Mucosa of descending colon (tissue), 3 donors: ENCODE measurements around the gene NGDN. TPM values are rescaled to one million over a fixed set of nuclear protein-coding genes. Genes with fewer than 3 reads are reported as not detected.

Experiments used
- ATAC-seq: fragments of 200-7000 bp; cut with Tn5 transposase; one replicate; pipeline ENCODE4 v1.9.1; 2020; ENCODE audit warnings: mild to moderate bottlenecking, moderate library complexity
- DNase-seq, 3 donors: peaks; one replicate each; pipeline ENCODE4 v3.0.0-alpha.2; 2020
- H3K36me3 ChIP-seq: fragments of 200-600 bp; one replicate; pipeline ENCODE4 v1.8.0; 2021; ENCODE audit warnings: low read depth, mild to moderate bottlenecking
- H3K4me1 ChIP-seq: fragments of 200-600 bp; one replicate; pipeline ENCODE4 v1.8.0; 2021; ENCODE audit warnings: low read depth, mild to moderate bottlenecking
- H3K4me3 ChIP-seq: fragments of 200-600 bp; one replicate; pipeline ENCODE4 v1.8.0; 2021; ENCODE audit warnings: mild to moderate bottlenecking
- H3K9me3 ChIP-seq: fragments of 200-600 bp; one replicate; pipeline ENCODE4 v1.8.0; 2021; ENCODE audit warnings: mild to moderate bottlenecking
- intact Hi-C, 2 donors: fragments of 100-400 bp; cut with DNase I in 1 of 2; cut with micrococcal nuclease in 1 of 2; formaldehyde crosslinking; loops; one replicate each; pipeline versions ENCODE4 v1.11.0 to v1.11.1; 2022; cut with DNase I, micrococcal nuclease
- total RNA-seq, 3 donors: library from RNA; stranded (reverse); fragmentation: NEBNext Ultra II Directional in 2 of 3; extraction: Animal tissue kit (Norgen Biotek cat#: 25700) in 2 of 3; gene quantifications; one replicate each; pipeline versions ENCODE4 v1.2.1 to v1.2.4, GENCODE V29; 2021 to 2023
- TF ChIP-seq, protein P1 (sequence below): fragments of 200-600 bp; IDR thresholded peaks from one replicate; pipeline ENCODE4 v1.8.0; 2022; ENCODE audit warnings: antibody characterized with exemption, mild to moderate bottlenecking
- donor health status: DM: no; HTN: no; CAD: no; lungs with moderate emphysema.
- donor health status: DM: no; HTN: no; CAD: no.
- donor health status: DM: no; HTN: yes; CAD: no.

NGDN gene
- total RNA-seq, 3 donors from 2014 or later, result 29.1 to 35.3 (median 29.9) TPM

- peak in 1 of 3 donors; percentile 71 for DNase-seq
- ATAC-seq, result peak; percentile 100
- Histone ChIP-seq H3K9me3 (no peaks in the 10 kb centered on the region), H3K36me3 (no peaks in the 10 kb centered on the region), H3K4me3 (no peak overlapping the region), H3K4me1 (peaks cover 6% of the 10 kb centered on the region)
- TF ChIP-seq, protein P1, sequence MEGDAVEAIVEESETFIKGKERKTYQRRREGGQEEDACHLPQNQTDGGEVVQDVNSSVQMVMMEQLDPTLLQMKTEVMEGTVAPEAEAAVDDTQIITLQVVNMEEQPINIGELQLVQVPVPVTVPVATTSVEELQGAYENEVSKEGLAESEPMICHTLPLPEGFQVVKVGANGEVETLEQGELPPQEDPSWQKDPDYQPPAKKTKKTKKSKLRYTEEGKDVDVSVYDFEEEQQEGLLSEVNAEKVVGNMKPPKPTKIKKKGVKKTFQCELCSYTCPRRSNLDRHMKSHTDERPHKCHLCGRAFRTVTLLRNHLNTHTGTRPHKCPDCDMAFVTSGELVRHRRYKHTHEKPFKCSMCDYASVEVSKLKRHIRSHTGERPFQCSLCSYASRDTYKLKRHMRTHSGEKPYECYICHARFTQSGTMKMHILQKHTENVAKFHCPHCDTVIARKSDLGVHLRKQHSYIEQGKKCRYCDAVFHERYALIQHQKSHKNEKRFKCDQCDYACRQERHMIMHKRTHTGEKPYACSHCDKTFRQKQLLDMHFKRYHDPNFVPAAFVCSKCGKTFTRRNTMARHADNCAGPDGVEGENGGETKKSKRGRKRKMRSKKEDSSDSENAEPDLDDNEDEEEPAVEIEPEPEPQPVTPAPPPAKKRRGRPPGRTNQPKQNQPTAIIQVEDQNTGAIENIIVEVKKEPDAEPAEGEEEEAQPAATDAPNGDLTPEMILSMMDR, result no peak
- intact Hi-C loops, result no loop called here
Measured at GRCh38 chr14:23457587-23458445, 11.7 kb upstream of the NGDN start.

- Histone ChIP-seq H3K36me3 (no peaks in the 10 kb centered on the region), H3K9me3 (no peaks in the 10 kb centered on the region), H3K4me3 (no peak overlapping the region), H3K4me1 (peaks cover 6% of the 10 kb centered on the region)
- no peak for DNase-seq
- no peak for ATAC-seq
- intact Hi-C loops, result loop anchor here in 1 of 2 donors (10.0 kb wide), 1 partner anchor 136 kb away; the partner anchor contains the start of gene PABPN1
- TF ChIP-seq, protein P1, result no peak
Measured at GRCh38 chr14:23460960-23461359, 8.5 kb upstream of the NGDN start.

GRCh38 chr14:23464700-23465099, 4.8 kb upstream of the NGDN start:
- no peak for ATAC-seq
- intact Hi-C loops, result loop anchor here in 1 of 2 donors (10.0 kb wide), 1 partner anchor 140 kb away; the partner anchor contains the start of gene PABPN1
- DNase-seq, result no peak
- H3K4me3 ChIP-seq, result no peak overlapping the region
- H3K4me1 ChIP-seq, result peaks cover 5% of the 10 kb centered on the region
- no peaks in the 10 kb centered on the region for H3K36me3 ChIP-seq
- no peaks in the 10 kb centered on the region for H3K9me3 ChIP-seq
- TF ChIP-seq, protein P1, result no peak

GRCh38 chr14:23465261-23465660, 4.2 kb upstream of the NGDN start:
- no peak for ATAC-seq
- TF ChIP-seq, protein P1, result no peak
- Histone ChIP-seq H3K36me3 (no peaks in the 10 kb centered on the region), H3K4me1 (peaks cover 7% of the 10 kb centered on the region), H3K9me3 (no peaks in the 10 kb centered on the region), H3K4me3 (no peak overlapping the region)
- intact Hi-C loops, result loop anchor here in 1 of 2 donors (10.0 kb wide), 1 partner anchor 140 kb away; the partner anchor contains the start of gene PABPN1
- DNase-seq, result no peak

DNA sequence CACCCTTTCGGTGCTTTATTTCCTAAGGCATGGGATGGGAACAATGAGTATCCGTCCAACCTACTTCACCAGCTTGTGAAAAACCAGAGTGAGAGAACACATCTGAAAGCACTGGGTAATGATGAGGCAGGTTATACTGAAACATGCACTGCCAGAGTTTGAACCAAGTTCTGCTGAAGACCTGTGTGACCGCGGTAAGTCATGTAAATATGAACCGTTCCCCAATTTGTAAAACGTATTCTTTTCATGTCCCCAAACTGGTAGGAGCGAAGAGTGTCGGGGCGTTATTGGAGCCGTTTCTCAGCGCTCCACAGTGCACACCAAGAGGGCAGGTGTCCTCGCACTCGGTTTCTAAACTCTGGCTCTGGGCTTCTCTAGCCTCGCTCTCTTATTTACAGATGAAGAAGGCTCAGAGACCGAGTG, 788 bp upstream of the NGDN start:
- no peak for ATAC-seq
- no peaks in the 10 kb centered on the region for H3K36me3 ChIP-seq
- H3K4me1 ChIP-seq, result peaks cover 9% of the 10 kb centered on the region
- intact Hi-C loops, result loop anchor here in 1 of 2 donors (10.0 kb wide), 1 partner anchor 144 kb away; the partner anchor contains the start of gene PABPN1
- TF ChIP-seq, protein P1, result no peak
- H3K4me3 ChIP-seq, result no peak overlapping the region
- DNase-seq, result no peak
- H3K9me3 ChIP-seq, result no peaks in the 10 kb centered on the region
